ENCODE results near the gene LIMS2.

DNA sequence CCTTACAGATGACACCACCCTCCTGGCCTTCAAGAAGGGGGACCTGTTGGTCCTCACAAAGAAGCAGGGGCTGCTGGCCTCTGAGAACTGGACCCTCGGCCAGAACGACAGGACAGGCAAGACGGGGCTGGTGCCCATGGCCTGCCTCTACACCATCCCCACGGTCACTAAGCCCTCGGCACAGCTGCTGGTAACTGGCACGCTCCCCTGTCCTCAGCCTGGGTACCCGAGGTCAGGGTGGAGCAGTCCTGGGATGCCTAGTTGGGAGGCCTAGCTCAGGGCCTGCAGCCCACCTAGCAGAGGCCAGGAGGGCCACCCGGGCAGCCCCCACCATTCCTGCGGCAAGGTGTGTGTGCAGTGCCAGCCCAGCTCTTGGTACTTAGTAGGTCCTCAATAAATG is 45.7 kb downstream of the LIMS2 start:
- TF ChIP-seq, protein P1, sequence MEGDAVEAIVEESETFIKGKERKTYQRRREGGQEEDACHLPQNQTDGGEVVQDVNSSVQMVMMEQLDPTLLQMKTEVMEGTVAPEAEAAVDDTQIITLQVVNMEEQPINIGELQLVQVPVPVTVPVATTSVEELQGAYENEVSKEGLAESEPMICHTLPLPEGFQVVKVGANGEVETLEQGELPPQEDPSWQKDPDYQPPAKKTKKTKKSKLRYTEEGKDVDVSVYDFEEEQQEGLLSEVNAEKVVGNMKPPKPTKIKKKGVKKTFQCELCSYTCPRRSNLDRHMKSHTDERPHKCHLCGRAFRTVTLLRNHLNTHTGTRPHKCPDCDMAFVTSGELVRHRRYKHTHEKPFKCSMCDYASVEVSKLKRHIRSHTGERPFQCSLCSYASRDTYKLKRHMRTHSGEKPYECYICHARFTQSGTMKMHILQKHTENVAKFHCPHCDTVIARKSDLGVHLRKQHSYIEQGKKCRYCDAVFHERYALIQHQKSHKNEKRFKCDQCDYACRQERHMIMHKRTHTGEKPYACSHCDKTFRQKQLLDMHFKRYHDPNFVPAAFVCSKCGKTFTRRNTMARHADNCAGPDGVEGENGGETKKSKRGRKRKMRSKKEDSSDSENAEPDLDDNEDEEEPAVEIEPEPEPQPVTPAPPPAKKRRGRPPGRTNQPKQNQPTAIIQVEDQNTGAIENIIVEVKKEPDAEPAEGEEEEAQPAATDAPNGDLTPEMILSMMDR (conservative IDR thresholded peaks at IDR 0.05 in 1 of 2, IDR thresholded peaks at IDR 0.05 in 1 of 2; ENCODE audit: low read depth in 1 of 2, low read length in 2 of 2), result no peak
- TF ChIP-seq EZH2 (IDR thresholded peaks at IDR 0.05; ENCODE audit: low read length, missing control alignments), result no peak

Data from fibroblast of lung (primary cell).